Panc1 (cell line): Measurements from ENCODE around the gene WFDC12. TPM values are rescaled to one million over a fixed set of nuclear protein-coding genes. Genes with fewer than 3 reads are reported as not detected.

Experiments
- ATAC-seq: fragments of 200-7000 bp; cut with Tn5 transposase; 2 replicates; pipeline ENCODE4 v1.9.1; 2020; ENCODE audit warnings: mild to moderate bottlenecking, moderate library complexity
- BruUV-seq: library from RNA; stranded (reverse); fragments of 400-500 nt; replicated peaks from 2 replicates; lab custom pipeline; 2021; lab: Mats Ljungman, UMichigan
- CTCF ChIA-PET: fragments of 300-600 bp; sonication (Branson Sonifier 250); formaldehyde crosslinking; loops from one replicate; lab custom pipeline; 2022; ENCODE audit warnings: antibody characterized with exemption; lab: Charles Lee
- POLR2A ChIA-PET: fragments of 300-600 bp; sonication (Branson Sonifier 250); formaldehyde crosslinking; loops from one replicate; lab custom pipeline; 2022; ENCODE audit warnings: antibody characterized with exemption; lab: Charles Lee
- DNase-seq: peaks from one replicate; pipeline ENCODE4 v3.0.0-alpha.2; 2010; ENCODE audit warnings: low read depth, low spot score
- H3K27ac ChIP-seq: 2 replicates; pipeline ENCODE4 v1.5.1; 2011; ENCODE audit warnings: mild to moderate bottlenecking, low read length, inconsistent platforms
- H3K27me3 ChIP-seq: fragments of 200-500 bp; sonication (Bioruptor generic); 2 replicates; pipeline ENCODE4 v1.6.0; 2014; ENCODE audit warnings: low read length, inconsistent platforms; ENCODE audit not compliant: control insufficient read depth, insufficient read depth
- H3K36me3 ChIP-seq: fragments of 200-500 bp; sonication (Bioruptor generic); 2 replicates; pipeline ENCODE4 v1.5.1; 2014; ENCODE audit warnings: inconsistent platforms, mild to moderate bottlenecking, low read length, moderate library complexity; ENCODE audit not compliant: control insufficient read depth, insufficient read depth
- H3K4me1 ChIP-seq: 2 replicates; pipeline ENCODE4 v1.5.1; 2011; ENCODE audit warnings: inconsistent platforms, mild to moderate bottlenecking, low read length, moderate library complexity; ENCODE audit not compliant: control insufficient read depth, insufficient read depth
- H3K4me3 ChIP-seq, 2 experiments: 2 replicates each; pipeline ENCODE4 v1.5.1; 2011 to 2012; ENCODE audit warnings: low read depth in 2 of 2, low read length in 2 of 2, mild to moderate bottlenecking in 2 of 2, inconsistent platforms in 1 of 2, moderate library complexity in 1 of 2
- H3K9me3 ChIP-seq: fragments of 200-500 bp; sonication (Bioruptor generic); 2 replicates; pipeline ENCODE4 v1.5.1; 2014; ENCODE audit warnings: low read depth, mild to moderate bottlenecking, inconsistent platforms, low read length, moderate library complexity; ENCODE audit not compliant: control insufficient read depth, insufficient read depth
- POLR2AphosphoS5 ChIP-seq: IDR thresholded peaks from 2 replicates; pipeline ENCODE4 v1.6.1; 2012; ENCODE audit warnings: mild to moderate bottlenecking, low read depth, low read length, moderate library complexity
- SIN3A ChIP-seq: IDR thresholded peaks from 2 replicates; pipeline ENCODE4 v1.6.1; 2012; ENCODE audit warnings: low read depth, mild to moderate bottlenecking, low read length, moderate library complexity, borderline replicate concordance; ENCODE audit not compliant: insufficient read depth
- TCF7L2 ChIP-seq: IDR thresholded peaks from 2 replicates; pipeline ENCODE4 v1.6.1; 2011; ENCODE audit warnings: mild to moderate bottlenecking, low read depth, low read length, inconsistent platforms
- in situ Hi-C: cut with HindIII; loops from 2 replicates; pipeline ENCODE4 v1.10.0; 2016; ENCODE audit warnings: low sequenced_read_pairs, low pct_unique_long_range_greater_than_20kb
- intact Hi-C: fragments of 100-400 bp; cut with micrococcal nuclease; formaldehyde crosslinking; loops from one replicate; pipeline ENCODE4 v1.10.0; 2022; ENCODE audit not compliant: unreplicated experiment
- total RNA-seq: library from RNA; stranded (reverse); gene quantifications from one replicate; pipeline ENCODE4 v1.2.1, GENCODE V29; 2021; ENCODE audit not compliant: unreplicated experiment
- TF ChIP-seq, protein P1 (sequence below): fragments of 450-650 bp; IDR thresholded peaks from 2 replicates; pipeline ENCODE4 v1.5.1; 2017; ENCODE audit warnings: mild to moderate bottlenecking
- TF ChIP-seq, protein P2 (sequence below), 2 experiments: IDR thresholded peaks; 2 replicates each; pipeline ENCODE4 v1.6.1; 2011 to 2012; ENCODE audit warnings: low read depth in 2 of 2, control low read depth in 1 of 2, low read length in 1 of 2, mild to moderate bottlenecking in 1 of 2, moderate library complexity in 1 of 2; ENCODE audit not compliant: insufficient read depth in 1 of 2

The WFDC12 gene
- total RNA-seq, 1 experiment from 2014 or later, result not detected

DNA sequence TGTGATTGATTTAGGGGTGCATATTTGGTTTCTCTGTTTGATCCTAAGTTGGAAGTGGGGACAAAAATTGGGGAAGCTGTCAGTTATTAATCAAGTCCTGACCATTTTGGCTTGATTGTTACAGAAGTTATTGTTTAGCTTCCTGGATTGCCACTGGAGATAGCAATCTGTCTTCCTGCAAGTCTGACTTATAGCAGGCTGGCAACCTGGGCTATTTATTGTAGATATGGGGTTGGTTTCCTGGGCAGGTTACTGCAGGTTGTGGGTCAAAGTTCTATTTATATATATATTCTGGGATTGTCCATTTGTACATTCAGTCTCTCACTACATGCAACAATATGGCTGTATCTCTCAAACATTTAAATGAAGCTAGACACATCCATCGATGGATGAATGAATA is 41.1 kb downstream of the WFDC12 start:
- Histone ChIP-seq H3K9me3 (no peaks in the 10 kb centered on the region), H3K27me3 (no peaks in the 10 kb centered on the region), H3K36me3 (no peaks in the 10 kb centered on the region; the same call in 1 of the 2 replicates), H3K27ac (no peak overlapping the region), H3K4me3 (no peak overlapping the region), H3K4me1 (no peaks in the 10 kb centered on the region)
- intact Hi-C loops, result no loop called here
- no peak for ATAC-seq
- no TSS peak for BruUV-seq
- no peak for TF ChIP-seq POLR2AphosphoS5
- TF ChIP-seq, protein P1, sequence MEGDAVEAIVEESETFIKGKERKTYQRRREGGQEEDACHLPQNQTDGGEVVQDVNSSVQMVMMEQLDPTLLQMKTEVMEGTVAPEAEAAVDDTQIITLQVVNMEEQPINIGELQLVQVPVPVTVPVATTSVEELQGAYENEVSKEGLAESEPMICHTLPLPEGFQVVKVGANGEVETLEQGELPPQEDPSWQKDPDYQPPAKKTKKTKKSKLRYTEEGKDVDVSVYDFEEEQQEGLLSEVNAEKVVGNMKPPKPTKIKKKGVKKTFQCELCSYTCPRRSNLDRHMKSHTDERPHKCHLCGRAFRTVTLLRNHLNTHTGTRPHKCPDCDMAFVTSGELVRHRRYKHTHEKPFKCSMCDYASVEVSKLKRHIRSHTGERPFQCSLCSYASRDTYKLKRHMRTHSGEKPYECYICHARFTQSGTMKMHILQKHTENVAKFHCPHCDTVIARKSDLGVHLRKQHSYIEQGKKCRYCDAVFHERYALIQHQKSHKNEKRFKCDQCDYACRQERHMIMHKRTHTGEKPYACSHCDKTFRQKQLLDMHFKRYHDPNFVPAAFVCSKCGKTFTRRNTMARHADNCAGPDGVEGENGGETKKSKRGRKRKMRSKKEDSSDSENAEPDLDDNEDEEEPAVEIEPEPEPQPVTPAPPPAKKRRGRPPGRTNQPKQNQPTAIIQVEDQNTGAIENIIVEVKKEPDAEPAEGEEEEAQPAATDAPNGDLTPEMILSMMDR, result no peak
- TF ChIP-seq TCF7L2, result no peak
- TF ChIP-seq, protein P2, sequence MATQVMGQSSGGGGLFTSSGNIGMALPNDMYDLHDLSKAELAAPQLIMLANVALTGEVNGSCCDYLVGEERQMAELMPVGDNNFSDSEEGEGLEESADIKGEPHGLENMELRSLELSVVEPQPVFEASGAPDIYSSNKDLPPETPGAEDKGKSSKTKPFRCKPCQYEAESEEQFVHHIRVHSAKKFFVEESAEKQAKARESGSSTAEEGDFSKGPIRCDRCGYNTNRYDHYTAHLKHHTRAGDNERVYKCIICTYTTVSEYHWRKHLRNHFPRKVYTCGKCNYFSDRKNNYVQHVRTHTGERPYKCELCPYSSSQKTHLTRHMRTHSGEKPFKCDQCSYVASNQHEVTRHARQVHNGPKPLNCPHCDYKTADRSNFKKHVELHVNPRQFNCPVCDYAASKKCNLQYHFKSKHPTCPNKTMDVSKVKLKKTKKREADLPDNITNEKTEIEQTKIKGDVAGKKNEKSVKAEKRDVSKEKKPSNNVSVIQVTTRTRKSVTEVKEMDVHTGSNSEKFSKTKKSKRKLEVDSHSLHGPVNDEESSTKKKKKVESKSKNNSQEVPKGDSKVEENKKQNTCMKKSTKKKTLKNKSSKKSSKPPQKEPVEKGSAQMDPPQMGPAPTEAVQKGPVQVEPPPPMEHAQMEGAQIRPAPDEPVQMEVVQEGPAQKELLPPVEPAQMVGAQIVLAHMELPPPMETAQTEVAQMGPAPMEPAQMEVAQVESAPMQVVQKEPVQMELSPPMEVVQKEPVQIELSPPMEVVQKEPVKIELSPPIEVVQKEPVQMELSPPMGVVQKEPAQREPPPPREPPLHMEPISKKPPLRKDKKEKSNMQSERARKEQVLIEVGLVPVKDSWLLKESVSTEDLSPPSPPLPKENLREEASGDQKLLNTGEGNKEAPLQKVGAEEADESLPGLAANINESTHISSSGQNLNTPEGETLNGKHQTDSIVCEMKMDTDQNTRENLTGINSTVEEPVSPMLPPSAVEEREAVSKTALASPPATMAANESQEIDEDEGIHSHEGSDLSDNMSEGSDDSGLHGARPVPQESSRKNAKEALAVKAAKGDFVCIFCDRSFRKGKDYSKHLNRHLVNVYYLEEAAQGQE (IDR thresholded peaks at IDR 0.05; ENCODE audit: insufficient read depth in 1 of 2, low read depth in 2 of 2, low read length in 1 of 2), result no peak
- no peak for TF ChIP-seq SIN3A
- ChIA-PET POLR2A (interaction anchor here (0.5 kb wide), 1 partner anchor 324 kb away, joined by 3 read pairs; no protein-coding TSS in a partner anchor), CTCF (no interaction called here)
- in situ Hi-C loops, result no loop called here
- DNase-seq, result no peak

DNA sequence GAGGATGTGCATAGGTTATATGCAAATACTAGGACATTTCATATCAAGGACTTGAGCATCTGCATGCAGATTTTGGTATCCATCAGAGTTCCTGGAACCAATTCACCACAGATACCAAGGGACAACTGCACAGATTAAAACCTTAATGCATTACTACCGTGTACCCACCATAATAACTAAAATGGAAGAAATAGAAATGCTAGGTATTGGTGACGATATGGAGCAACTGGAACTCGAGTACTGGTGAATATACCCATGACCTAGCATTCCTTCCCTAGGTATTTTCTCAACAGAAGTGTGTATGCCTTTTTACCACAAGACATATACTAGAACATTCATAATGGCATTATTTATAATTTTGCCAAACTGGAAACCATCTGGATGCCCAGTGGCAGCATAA is 41.8 kb downstream of the WFDC12 start:
- TF ChIP-seq, protein P2 (IDR thresholded peaks at IDR 0.05; ENCODE audit: insufficient read depth in 1 of 2, low read depth in 2 of 2, low read length in 1 of 2), result no peak
- TF ChIP-seq, protein P1, result no peak
- DNase-seq, result no peak
- ChIA-PET CTCF (no interaction called here), POLR2A (interaction anchor here (0.5 kb wide), 1 partner anchor 325 kb away, joined by 3 read pairs; no protein-coding TSS in a partner anchor)
- Histone ChIP-seq H3K4me3 (no peak overlapping the region), H3K27ac (no peak overlapping the region), H3K4me1 (no peaks in the 10 kb centered on the region), H3K27me3 (no peaks in the 10 kb centered on the region), H3K9me3 (no peaks in the 10 kb centered on the region), H3K36me3 (no peaks in the 10 kb centered on the region; the same call in 1 of the 2 replicates)
- ATAC-seq, result no peak
- intact Hi-C loops (no loop called here), in situ Hi-C loops (no loop called here)
- BruUV-seq, result no TSS peak
